ENCODE measurements around the gene RIOK2. TPM values are rescaled to one million over a fixed set of nuclear protein-coding genes. Genes with fewer than 3 reads are reported as not detected.
"Not testable (repeated sequence)": the region's sequence is repeated elsewhere in the genome, so short reads cannot be mapped to it uniquely, and the experiment has no call there.

Gene RIOK2
- total RNA-seq, 1 donor = 29.7 TPM

- no peak for DNase-seq (ENCODE audit: insufficient read length, low spot score, missing footprints)
- TF ChIP-seq CTCF (IDR thresholded peaks at IDR 0.05; ENCODE audit: extremely low read depth, low read depth, low read length) = no peak
- Histone ChIP-seq H3K27ac (ENCODE audit: low read depth, low read length) (peak overlapping the region; percentile 95), H3K4me2 (ENCODE audit: insufficient read depth, low read length) (peak overlapping the region; percentile 88), H3K36me3 (ENCODE audit: insufficient read depth, low read length) (peaks cover 10% of the 10 kb centered on the region), H4K20me1 (ENCODE audit: insufficient read depth, low read length) (peaks cover 26% of the 10 kb centered on the region), H3K27me3 (ENCODE audit: insufficient read depth, low read length) (no peaks in the 10 kb centered on the region), H3K79me2 (ENCODE audit: insufficient read depth, low read length) (peaks cover 36% of the 10 kb centered on the region), H3K4me1 (ENCODE audit: insufficient read depth, low read length) (peaks cover 19% of the 10 kb centered on the region), H3K9me3 (ENCODE audit: low read depth, low read length) (no peaks in the 10 kb centered on the region), H3K4me3 (ENCODE audit: insufficient read depth, low read length) (peak overlapping the region; percentile 91), H2AFZ (ENCODE audit: low read length) (peak overlapping the region; percentile 87)
Observed at GRCh38 chr5:97183930-97184213, 825 bp upstream of the RIOK2 start.

GRCh38 chr5:97182571-97183099 is 412 bp downstream of the RIOK2 start:
- Histone ChIP-seq H3K79me2 (ENCODE audit: insufficient read depth, low read length) (peaks cover 43% of the 10 kb centered on the region), H3K4me3 (ENCODE audit: insufficient read depth, low read length) (peak overlapping the region; percentile 91), H3K4me1 (ENCODE audit: insufficient read depth, low read length) (peaks cover 19% of the 10 kb centered on the region), H3K4me2 (ENCODE audit: insufficient read depth, low read length) (peak overlapping the region; percentile 88), H3K9me3 (ENCODE audit: low read depth, low read length) (no peaks in the 10 kb centered on the region), H3K36me3 (ENCODE audit: insufficient read depth, low read length) (peaks cover 22% of the 10 kb centered on the region), H3K27me3 (ENCODE audit: insufficient read depth, low read length) (no peaks in the 10 kb centered on the region), H3K27ac (ENCODE audit: low read depth, low read length) (peak overlapping the region; percentile 95), H4K20me1 (ENCODE audit: insufficient read depth, low read length) (peaks cover 29% of the 10 kb centered on the region), H2AFZ (ENCODE audit: low read length) (peak overlapping the region; percentile 87)
- peak; percentile 6 for DNase-seq (ENCODE audit: insufficient read length, low spot score, missing footprints)
- TF ChIP-seq CTCF (IDR thresholded peaks at IDR 0.05; ENCODE audit: extremely low read depth, low read depth, low read length) = no peak

- H3K27me3 ChIP-seq (ENCODE audit: insufficient read depth, low read length) = no peaks in the 10 kb centered on the region
- H3K79me2 ChIP-seq (ENCODE audit: insufficient read depth, low read length) = peaks cover 43% of the 10 kb centered on the region
- H4K20me1 ChIP-seq (ENCODE audit: insufficient read depth, low read length) = peaks cover 29% of the 10 kb centered on the region
- peaks cover 28% of the 10 kb centered on the region for H3K36me3 ChIP-seq (ENCODE audit: insufficient read depth, low read length)
- H3K27ac ChIP-seq (ENCODE audit: low read depth, low read length) = peak overlapping the region; percentile 95
- no peaks in the 10 kb centered on the region for H3K9me3 ChIP-seq (ENCODE audit: low read depth, low read length)
- DNase-seq (ENCODE audit: insufficient read length, low spot score, missing footprints) = no peak
- no peak for TF ChIP-seq CTCF (IDR thresholded peaks at IDR 0.05; ENCODE audit: extremely low read depth, low read depth, low read length)
- peak overlapping the region; percentile 88 for H3K4me2 ChIP-seq (ENCODE audit: insufficient read depth, low read length)
- peaks cover 19% of the 10 kb centered on the region for H3K4me1 ChIP-seq (ENCODE audit: insufficient read depth, low read length)
- peak overlapping the region; percentile 91 for H3K4me3 ChIP-seq (ENCODE audit: insufficient read depth, low read length)
- no peak overlapping the region for H2AFZ ChIP-seq (ENCODE audit: low read length)
Observed at GRCh38 chr5:97181856-97182545, 1.0 kb downstream of the RIOK2 start.

- peaks cover 19% of the 10 kb centered on the region for H3K4me1 ChIP-seq (ENCODE audit: insufficient read depth, low read length)
- peaks cover 43% of the 10 kb centered on the region for H3K79me2 ChIP-seq (ENCODE audit: insufficient read depth, low read length)
- H3K27ac ChIP-seq (ENCODE audit: low read depth, low read length); H3K4me3 ChIP-seq (ENCODE audit: insufficient read depth, low read length); H3K27me3 ChIP-seq (ENCODE audit: insufficient read depth, low read length); H2AFZ ChIP-seq (ENCODE audit: low read length); H3K9me3 ChIP-seq (ENCODE audit: low read depth, low read length); DNase-seq (ENCODE audit: insufficient read length, low spot score, missing footprints); H3K4me2 ChIP-seq (ENCODE audit: insufficient read depth, low read length): not testable (repeated sequence)
- peaks cover 29% of the 10 kb centered on the region for H4K20me1 ChIP-seq (ENCODE audit: insufficient read depth, low read length)
- peaks cover 52% of the 10 kb centered on the region for H3K36me3 ChIP-seq (ENCODE audit: insufficient read depth, low read length)
Observed at GRCh38 chr5:97179457-97179856, 3.6 kb downstream of the RIOK2 start.

Measured in osteoblast (primary cell).